Measurements from ENCODE around the gene ELOVL3. TPM values are rescaled to one million over a fixed set of nuclear protein-coding genes. Genes with fewer than 3 reads are reported as not detected.

The ELOVL3 gene
- total and polyA plus RNA-seq, 8 donors = 0.16 TPM; not detected in 7

- FAIRE-seq = no peak
- ATAC-seq = no peak
These were observed 38.3 kb downstream of the ELOVL3 start for GRCh38 chr10:102264371-102264770.

GRCh38 chr10:102266670-102267069, 40.6 kb downstream of the ELOVL3 start:
- ATAC-seq (no peak), DNase-seq (no peak), FAIRE-seq (no peak)
- no peak overlapping the region for H3K4me3 ChIP-seq
- WGBS, 2 donors = 82 to 86% methylated on average over 3 of the region's 3 CpGs
- peaks cover 6 to 30% (median 11%) of the 10 kb centered on the region in 3 donors for H3K4me1 ChIP-seq
- no peaks in the 10 kb centered on the region for H3K27me3 ChIP-seq
- TF ChIP-seq CTCF (IDR thresholded peaks at IDR 0.05) = no peak
- no peak overlapping the region for H3K27ac ChIP-seq
- H3K36me3 ChIP-seq = no peaks in the 10 kb centered on the region
- no peaks in the 10 kb centered on the region for H3K9me3 ChIP-seq
- intact Hi-C loops (cut with DNase I) = no loop called here

More at GRCh38 chr10:102264371-102264770, 38.3 kb downstream of the ELOVL3 start:
- H3K36me3 ChIP-seq = peaks cover 4 to 18% (median 7%) of the 10 kb centered on the region in 3 donors
- no peak overlapping the region for H3K4me3 ChIP-seq
- no peaks in the 10 kb centered on the region for H3K27me3 ChIP-seq
- TF ChIP-seq CTCF (IDR thresholded peaks at IDR 0.05) = no peak
- H3K9me3 ChIP-seq = no peaks in the 10 kb centered on the region
- WGBS, 2 donors = 43 to 48% methylated on average over 4 of the region's 4 CpGs
- intact Hi-C loops (cut with DNase I) = no loop called here
- peaks cover 6 to 30% (median 11%) of the 10 kb centered on the region in 3 donors for H3K4me1 ChIP-seq
- DNase-seq = no peak
- no peak overlapping the region for H3K27ac ChIP-seq

GRCh38 chr10:102267748-102268147, 41.6 kb downstream of the ELOVL3 start:
- no peak for TF ChIP-seq CTCF (IDR thresholded peaks at IDR 0.05)
- Histone ChIP-seq H3K4me1 (peaks cover 6 to 23% (median 11%) of the 10 kb centered on the region in 3 donors), H3K27me3 (no peaks in the 10 kb centered on the region), H3K4me3 (no peak overlapping the region), H3K9me3 (no peaks in the 10 kb centered on the region), H3K27ac (no peak overlapping the region), H3K36me3 (no peaks in the 10 kb centered on the region)
- FAIRE-seq (no peak), DNase-seq (no peak), ATAC-seq (no peak)
- intact Hi-C loops (cut with DNase I) = no loop called here

- no peak overlapping the region for H3K27ac ChIP-seq
- H3K36me3 ChIP-seq = no peaks in the 10 kb centered on the region
- H3K27me3 ChIP-seq = no peaks in the 10 kb centered on the region
- FAIRE-seq (no peak), DNase-seq (no peak), ATAC-seq (no peak)
- H3K4me1 ChIP-seq = peaks cover 5 to 21% (median 6%) of the 10 kb centered on the region in 3 donors
- no peak for TF ChIP-seq CTCF (IDR thresholded peaks at IDR 0.05)
- intact Hi-C loops (cut with DNase I) = no loop called here
- H3K4me3 ChIP-seq = no peak overlapping the region
- H3K9me3 ChIP-seq = no peaks in the 10 kb centered on the region
These were observed 42.3 kb downstream of the ELOVL3 start for GRCh38 chr10:102268375-102268888.

GRCh38 chr10:102269017-102269416, 42.9 kb downstream of the ELOVL3 start:
- TF ChIP-seq CTCF (IDR thresholded peaks at IDR 0.05) = no peak
- FAIRE-seq = no peak
- Histone ChIP-seq H3K36me3 (no peaks in the 10 kb centered on the region), H3K9me3 (no peaks in the 10 kb centered on the region), H3K4me1 (peaks cover 0 to 16% (median 6%) of the 10 kb centered on the region in 3 donors), H3K27ac (no peak overlapping the region), H3K4me3 (no peak overlapping the region), H3K27me3 (no peaks in the 10 kb centered on the region)
- 46 to 57% methylated on average over 3 of the region's 3 CpGs for WGBS, 2 donors
- intact Hi-C loops (cut with DNase I) = no loop called here
- no peak for DNase-seq
- ATAC-seq = peak in 1 of 4 donors; percentile 25

Data from pancreas (tissue), 10 donors.